Lower lobe of right lung (tissue), 2 donors: ENCODE measurements around the gene AMD1. TPM values are rescaled to one million over a fixed set of nuclear protein-coding genes. Genes with fewer than 3 reads are reported as not detected.

Source experiments
- ATAC-seq, 2 donors: fragments of 200-7000 bp; cut with Tn5 transposase; one replicate each; pipeline ENCODE4 v1.9.1; 2020 to 2022; ENCODE audit warnings: mild to moderate bottlenecking in 2 of 2, moderate library complexity in 2 of 2
- DNase-seq: peaks from one replicate; pipeline ENCODE4 v3.0.0-alpha.2; 2020
- H3K27ac ChIP-seq: fragments of 200-600 bp; one replicate; pipeline ENCODE4 v1.8.0; 2022
- H3K27me3 ChIP-seq: fragments of 200-600 bp; one replicate; pipeline ENCODE4 v1.8.0; 2022; ENCODE audit warnings: low read depth
- H3K36me3 ChIP-seq: fragments of 200-600 bp; one replicate; pipeline ENCODE4 v1.8.0; 2022; ENCODE audit warnings: mild to moderate bottlenecking
- H3K4me1 ChIP-seq: fragments of 200-600 bp; one replicate; pipeline ENCODE4 v1.8.0; 2022
- H3K4me3 ChIP-seq: fragments of 200-600 bp; one replicate; pipeline ENCODE4 v1.8.0; 2022; ENCODE audit warnings: mild to moderate bottlenecking
- H3K9me3 ChIP-seq: fragments of 200-600 bp; one replicate; pipeline ENCODE4 v1.8.0; 2022
- CTCF ChIP-seq: fragments of 200-600 bp; IDR thresholded peaks from one replicate; pipeline ENCODE4 v1.8.0; 2022; ENCODE audit warnings: antibody characterized with exemption, mild to moderate bottlenecking
- intact Hi-C: fragments of 100-400 bp; cut with DNase I; formaldehyde crosslinking; loops from one replicate; pipeline ENCODE4 v1.11.0; 2022
- total RNA-seq: library from RNA; stranded (reverse); fragmentation: NEBNext Ultra II Directional; extraction: Animal tissue kit (Norgen Biotek cat#: 25700); gene quantifications from one replicate; pipeline ENCODE4 v1.2.1, GENCODE V29; 2021
- donor health status: DM: no; HTN: yes; CAD: no; lungs with severe emphysema.

AMD1 gene
- total RNA-seq, 1 donor from 2014 or later = 65.8 TPM

- Histone ChIP-seq H3K27ac (no peak overlapping the region), H3K4me3 (no peak overlapping the region), H3K4me1 (peaks cover 91% of the 10 kb centered on the region), H3K36me3 (no peaks in the 10 kb centered on the region), H3K9me3 (no peaks in the 10 kb centered on the region), H3K27me3 (no peaks in the 10 kb centered on the region)
- TF ChIP-seq CTCF = no peak
- DNase-seq (no peak), ATAC-seq (no peak)
- intact Hi-C loops = no loop called here
These were observed 6.1 kb downstream of the AMD1 start for GRCh38 chr6:110880651-110881050.

GRCh38 chr6:110881546-110882273, 7.1 kb downstream of the AMD1 start:
- no peaks in the 10 kb centered on the region for H3K9me3 ChIP-seq
- TF ChIP-seq CTCF = no peak
- H3K27ac ChIP-seq = no peak overlapping the region
- ATAC-seq (no peak), DNase-seq (no peak)
- peaks cover 87% of the 10 kb centered on the region for H3K4me1 ChIP-seq
- intact Hi-C loops = no loop called here
- no peaks in the 10 kb centered on the region for H3K27me3 ChIP-seq
- no peaks in the 10 kb centered on the region for H3K36me3 ChIP-seq
- no peak overlapping the region for H3K4me3 ChIP-seq

GRCh38 chr6:110882274-110882619, 7.7 kb downstream of the AMD1 start:
- ATAC-seq (no peak), DNase-seq (no peak)
- Histone ChIP-seq H3K36me3 (no peaks in the 10 kb centered on the region), H3K4me3 (no peak overlapping the region), H3K27ac (no peak overlapping the region), H3K4me1 (peaks cover 82% of the 10 kb centered on the region), H3K9me3 (no peaks in the 10 kb centered on the region), H3K27me3 (no peaks in the 10 kb centered on the region)
- no peak for TF ChIP-seq CTCF
- intact Hi-C loops = no loop called here

GRCh38 chr6:110882824-110883554, 8.4 kb downstream of the AMD1 start:
- Histone ChIP-seq H3K4me1 (peaks cover 74% of the 10 kb centered on the region), H3K36me3 (no peaks in the 10 kb centered on the region), H3K27ac (peak overlapping the region; percentile 7), H3K9me3 (no peaks in the 10 kb centered on the region), H3K4me3 (no peak overlapping the region), H3K27me3 (no peaks in the 10 kb centered on the region)
- TF ChIP-seq CTCF = no peak
- ATAC-seq (no peak), DNase-seq (no peak)
- intact Hi-C loops = no loop called here

GRCh38 chr6:110884321-110884720, 9.7 kb downstream of the AMD1 start:
- no peak for DNase-seq
- Histone ChIP-seq H3K4me3 (no peak overlapping the region), H3K27me3 (no peaks in the 10 kb centered on the region), H3K9me3 (no peaks in the 10 kb centered on the region), H3K36me3 (peaks cover 9% of the 10 kb centered on the region), H3K4me1 (peaks cover 61% of the 10 kb centered on the region), H3K27ac (no peak overlapping the region)
- intact Hi-C loops = no loop called here
- no peak for ATAC-seq
- no peak for TF ChIP-seq CTCF
